GM12878 (cell line): ENCODE measurements around the gene SIAH2.

Experiments
- ASH2L ChIP-seq: fragments of 300-600, 200-600 bp; sonication (generic); IDR thresholded peaks from 2 replicates; pipeline ENCODE4 v1.6.1; 2017; ENCODE audit warnings: low read depth, mild to moderate bottlenecking, borderline replicate concordance
- BCL11A ChIP-seq: IDR thresholded peaks from 2 replicates; pipeline ENCODE4 v1.6.1; 2011; ENCODE audit warnings: low read depth, low read length
- BHLHE40 ChIP-seq, 2 experiments: fragments of 450-650 bp in 1 of 2; IDR thresholded peaks; 2 replicates each; pipeline ENCODE4 v1.6.1; 2011 to 2017; ENCODE audit warnings: low read depth in 2 of 2, borderline replicate concordance in 1 of 2, improper control_type of control experiment in 1 of 2, low read length in 1 of 2, mild to moderate bottlenecking in 1 of 2
- EP300 ChIP-seq, 2 experiments: fragments of 150-350 bp in 1 of 2; IDR thresholded peaks; 2 replicates each; pipeline ENCODE4 v1.6.1; 2011 to 2012; ENCODE audit warnings: low read depth in 2 of 2, low read length in 2 of 2, borderline replicate concordance in 1 of 2, improper control_type of control experiment in 1 of 2, inconsistent platforms in 1 of 2; ENCODE audit not compliant: control insufficient read depth in 1 of 2
- TF ChIP-seq, protein P1 (sequence below): fragments of 450-650 bp; IDR thresholded peaks from 2 replicates; pipeline ENCODE4 v1.6.1; 2017; ENCODE audit warnings: antibody characterized with exemption, mild to moderate bottlenecking, moderate library complexity

DNA sequence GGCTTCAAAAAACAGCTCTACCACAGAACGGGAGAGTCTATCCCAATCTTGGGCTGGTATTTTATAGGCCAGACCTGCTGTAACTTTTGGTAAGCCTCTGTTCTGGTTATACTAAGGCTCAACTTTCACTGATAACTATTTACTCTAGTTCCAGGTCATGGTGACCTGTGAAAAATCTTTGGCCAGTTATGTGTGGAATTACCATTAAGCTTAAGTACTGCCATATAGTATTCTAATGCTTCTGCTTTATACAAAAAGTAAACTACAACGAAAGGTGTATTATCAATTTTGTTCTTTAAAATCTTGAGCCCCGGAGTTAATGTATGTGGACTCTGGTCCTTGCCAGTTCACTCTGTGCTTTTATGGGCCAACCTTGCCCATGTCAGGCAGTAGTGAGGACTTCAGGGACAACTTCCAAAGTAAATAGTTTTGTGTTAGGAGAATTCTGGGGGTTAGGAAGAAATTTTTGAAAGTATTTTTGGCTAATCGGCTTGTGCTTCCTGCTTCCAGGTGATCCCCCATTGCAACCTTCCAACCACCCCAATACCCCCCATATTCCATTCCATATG, 6.4 kb downstream of the SIAH2 start:
- TF ChIP-seq BHLHE40 (IDR thresholded peaks at IDR 0.05; ENCODE audit: borderline replicate concordance in 1 of 2, low read depth in 2 of 2, low read length in 1 of 2) (no peak), EP300 (IDR thresholded peaks at IDR 0.05; ENCODE audit: borderline replicate concordance in 1 of 2, control insufficient read depth in 1 of 2, low read depth in 2 of 2, low read length in 2 of 2) (no peak), ASH2L (no peak), BCL11A (no peak)
- TF ChIP-seq, protein P1, sequence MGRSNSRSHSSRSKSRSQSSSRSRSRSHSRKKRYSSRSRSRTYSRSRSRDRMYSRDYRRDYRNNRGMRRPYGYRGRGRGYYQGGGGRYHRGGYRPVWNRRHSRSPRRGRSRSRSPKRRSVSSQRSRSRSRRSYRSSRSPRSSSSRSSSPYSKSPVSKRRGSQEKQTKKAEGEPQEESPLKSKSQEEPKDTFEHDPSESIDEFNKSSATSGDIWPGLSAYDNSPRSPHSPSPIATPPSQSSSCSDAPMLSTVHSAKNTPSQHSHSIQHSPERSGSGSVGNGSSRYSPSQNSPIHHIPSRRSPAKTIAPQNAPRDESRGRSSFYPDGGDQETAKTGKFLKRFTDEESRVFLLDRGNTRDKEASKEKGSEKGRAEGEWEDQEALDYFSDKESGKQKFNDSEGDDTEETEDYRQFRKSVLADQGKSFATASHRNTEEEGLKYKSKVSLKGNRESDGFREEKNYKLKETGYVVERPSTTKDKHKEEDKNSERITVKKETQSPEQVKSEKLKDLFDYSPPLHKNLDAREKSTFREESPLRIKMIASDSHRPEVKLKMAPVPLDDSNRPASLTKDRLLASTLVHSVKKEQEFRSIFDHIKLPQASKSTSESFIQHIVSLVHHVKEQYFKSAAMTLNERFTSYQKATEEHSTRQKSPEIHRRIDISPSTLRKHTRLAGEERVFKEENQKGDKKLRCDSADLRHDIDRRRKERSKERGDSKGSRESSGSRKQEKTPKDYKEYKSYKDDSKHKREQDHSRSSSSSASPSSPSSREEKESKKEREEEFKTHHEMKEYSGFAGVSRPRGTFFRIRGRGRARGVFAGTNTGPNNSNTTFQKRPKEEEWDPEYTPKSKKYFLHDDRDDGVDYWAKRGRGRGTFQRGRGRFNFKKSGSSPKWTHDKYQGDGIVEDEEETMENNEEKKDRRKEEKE: no peak
